ENCODE data around the gene CBX7. TPM values are rescaled to one million over a fixed set of nuclear protein-coding genes. Genes with fewer than 3 reads are reported as not detected.
A peak's percentile ranks its signal among the peaks of the same experiment; 100 is the strongest.

The CBX7 gene
- total and polyA plus RNA-seq, 2 of the 8 experiments (the other 6 are each of a cell fraction or from before 2014, with no cell fraction given): 6.9 to 8.7 TPM

GRCh38 chr22:39179841-39180335 is 27.4 kb upstream of the CBX7 start:
- peak overlapping the region; percentile 58 for H3K4ac ChIP-seq (replicated peaks; ENCODE audit: insufficient read length, low read depth, low read length)
- no peaks in the 10 kb centered on the region for H4K20me1 ChIP-seq (replicated peaks in 1 of 2; ENCODE audit: control insufficient read depth in 1 of 2, insufficient read depth in 2 of 2, low read length in 2 of 2)
- H3K36me3 ChIP-seq (ENCODE audit: control insufficient read depth in 2 of 4, insufficient read depth in 4 of 4, low read length in 3 of 4): no peaks in the 10 kb centered on the region
- H4K5ac ChIP-seq (ENCODE audit: insufficient read length, low read depth, low read length): peak overlapping the region; percentile 20
- no peak overlapping the region for H3K23ac ChIP-seq (ENCODE audit: insufficient read length)
- no peaks in the 10 kb centered on the region for H3K79me1 ChIP-seq (ENCODE audit: low read depth, low read length)
- peaks cover 14 to 45% (median 35%) of the 10 kb centered on the region in 4 experiments for H3K4me1 ChIP-seq (replicated peaks in 1 of 4; ENCODE audit: control insufficient read depth in 3 of 4, insufficient read depth in 4 of 4, low read length in 3 of 4)
- 78% methylated on average over 17 of the region's 21 CpGs; no CpG with 5 or more reads in 1 of the 2 experiments for WGBS, 2 experiments (ENCODE audit: extremely low coverage in 1 of 2, insufficient coverage in 1 of 2, insufficient read length in 1 of 2, insufficient replicate concordance in 2 of 2, low coverage in 1 of 2, low lambda C conversion rate in 2 of 2, missing lambda C conversion rate in 1 of 2)
- no peaks in the 10 kb centered on the region for H3K23me2 ChIP-seq (ENCODE audit: low read depth, low read length)
- no peak overlapping the region for H2BK120ac ChIP-seq (replicated peaks; ENCODE audit: low read depth, low read length)
- no peak overlapping the region for H3K9ac ChIP-seq (replicated peaks in 1 of 4; ENCODE audit: extremely low read depth in 1 of 4, low read depth in 3 of 4, low read length in 3 of 4)
- no peaks in the 10 kb centered on the region for H3K9me3 ChIP-seq (ENCODE audit: insufficient read depth in 2 of 2, low read depth in 1 of 2, low read length in 1 of 2)
- peak overlapping the region; percentile 10 for H2BK12ac ChIP-seq (ENCODE audit: low read depth, low read length)
- no peaks in the 10 kb centered on the region for H3K27me3 ChIP-seq (replicated peaks in 1 of 4; ENCODE audit: control insufficient read depth in 3 of 4, extremely low read depth in 1 of 4, insufficient read depth in 3 of 4, low read length in 3 of 4)
- POLR2A ChIA-PET (ENCODE audit: partially characterized antibody): interaction anchor here (0.5 to 2.7 kb wide), 12 partner anchors 8 to 139 kb away, joined by 3 to 25 read pairs (median 4); partner anchors contain the start of gene RPL3
- H4K8ac ChIP-seq (ENCODE audit: extremely low read depth, insufficient read depth, low read length): no peak overlapping the region; the same call in 1 of the 2 replicates
- H3K79me2 ChIP-seq (ENCODE audit: control insufficient read depth in 1 of 2, insufficient read depth in 2 of 2, low read length in 2 of 2): no peaks in the 10 kb centered on the region
- peak overlapping the region; percentile 89 for H3K18ac ChIP-seq (ENCODE audit: extremely low read depth, low read length)
- H2BK20ac ChIP-seq (ENCODE audit: low read length): peak overlapping the region; percentile 98
- 0 out of 2 replicates have a peak overlapping the region, but pooled peaks have one; percentile 82 for H2AK5ac ChIP-seq (ENCODE audit: low read depth, low read length)
- H3K56ac ChIP-seq (replicated peaks; ENCODE audit: insufficient read length, low read depth, low read length): no peak overlapping the region
- H3K4me3 ChIP-seq (ENCODE audit: extremely low read depth in 1 of 4, insufficient read depth in 2 of 4, low read depth in 3 of 4, low read length in 4 of 4): no peak overlapping the region
- H3K14ac ChIP-seq (ENCODE audit: insufficient read length): no peak overlapping the region
- FAIRE-seq (no peak), DNase-seq (ENCODE audit: low read depth in 1 of 2, low spot score in 2 of 2) (no peak)
- CTCF ChIA-PET (ENCODE audit: partially characterized antibody): interaction anchor here (0.7 to 2.1 kb wide), 13 partner anchors 9 to 152 kb away, joined by 3 to 10 read pairs (median 4); no protein-coding TSS in a partner anchor
- no peak for TF ChIP-seq RNF2 (IDR thresholded peaks at IDR 0.05; ENCODE audit: borderline replicate concordance, low read depth, low read length, missing control alignments, poor library complexity, severe bottlenecking)
- TF ChIP-seq TAF7 (optimal IDR thresholded peaks at IDR 0.05; ENCODE audit: borderline replicate concordance, low read depth, low read length): no peak
- no peak for TF ChIP-seq POLR2AphosphoS5 (IDR thresholded peaks at IDR 0.05; ENCODE audit: low read depth, low read length)
- TF ChIP-seq RFX5 (IDR thresholded peaks at IDR 0.05; ENCODE audit: borderline replicate concordance, low read depth, low read length): no peak
- no peak for TF ChIP-seq GABPA (IDR thresholded peaks at IDR 0.05; ENCODE audit: borderline replicate concordance, insufficient read depth, low read length)
- no peak for TF ChIP-seq ASH2L (IDR thresholded peaks at IDR 0.05; ENCODE audit: low read length)
- TF ChIP-seq CBX8 (IDR thresholded peaks at IDR 0.05; ENCODE audit: borderline replicate concordance, low read depth, low read length): no peak
- no peak for TF ChIP-seq BCL11A (IDR thresholded peaks at IDR 0.05; ENCODE audit: low read depth in 2 of 2, low read length in 2 of 2)
- TF ChIP-seq SRF (IDR thresholded peaks at IDR 0.05; ENCODE audit: low read depth, low read length): no peak
- no peak for TF ChIP-seq POLR2A (IDR thresholded peaks at IDR 0.05; ENCODE audit: control extremely low read depth in 1 of 2, low read depth in 2 of 2, low read length in 2 of 2)
- TF ChIP-seq CREB1 (IDR thresholded peaks at IDR 0.05): no peak
- H2BK15ac ChIP-seq (ENCODE audit: low read length): peak overlapping the region; percentile 61; the same call in 1 of the 2 replicates
- peak overlapping the region in 1 of 2 experiments; percentile 4; a peak in 1 of 4 replicates for H3K4me2 ChIP-seq (ENCODE audit: insufficient read depth in 1 of 2, low read depth in 2 of 2, low read length in 2 of 2)
- H2BK5ac ChIP-seq (ENCODE audit: low read depth, low read length): peak overlapping the region; percentile 85; the same call in 1 of the 2 replicates
- no peak overlapping the region for H2AFZ ChIP-seq (ENCODE audit: low read length)
- peak overlapping the region; percentile 87 for H4K91ac ChIP-seq (replicated peaks; ENCODE audit: insufficient read length, low read length)
- no peak overlapping the region for H3K27ac ChIP-seq (ENCODE audit: low read depth, low read length)
